ENCODE measurements around the gene GJB3. TPM values are rescaled to one million over a fixed set of nuclear protein-coding genes. Genes with fewer than 3 reads are reported as not detected.

Gene GJB3
- total RNA-seq, 1 experiment from 2014 or later, result 0.31 TPM

- peaks cover 16% of the 10 kb centered on the region for H3K27me3 ChIP-seq (ENCODE audit: control insufficient read depth, insufficient read depth, low read length)
- H3K4me3 ChIP-seq (ENCODE audit: insufficient read depth, low read depth, low read length), result no peak overlapping the region
- DNase-seq, result peak; percentile 90
- H3K36me3 ChIP-seq (replicated peaks; ENCODE audit: control insufficient read depth, insufficient read depth, low read length), result no peaks in the 10 kb centered on the region
Observed at GRCh38 chr1:34786521-34787325, 5.7 kb downstream of the GJB3 start.

GRCh38 chr1:34787461-34788420 lies 6.7 kb downstream of the GJB3 start:
- H3K27me3 ChIP-seq (ENCODE audit: control insufficient read depth, insufficient read depth, low read length), result peaks cover 15% of the 10 kb centered on the region
- H3K4me3 ChIP-seq (ENCODE audit: insufficient read depth, low read depth, low read length), result no peak overlapping the region
- DNase-seq, result peak; percentile 68
- H3K36me3 ChIP-seq (replicated peaks; ENCODE audit: control insufficient read depth, insufficient read depth, low read length), result no peaks in the 10 kb centered on the region

GRCh38 chr1:34790985-34791384 lies 10.0 kb downstream of the GJB3 start:
- peaks cover 22% of the 10 kb centered on the region for H3K27me3 ChIP-seq (ENCODE audit: control insufficient read depth, insufficient read depth, low read length)

GRCh38 chr1:34792424-34792823 lies 11.4 kb downstream of the GJB3 start:
- peak overlapping the region; percentile 48 for H3K4me3 ChIP-seq (ENCODE audit: insufficient read depth, low read depth, low read length)
- no peaks in the 10 kb centered on the region for H3K36me3 ChIP-seq (replicated peaks; ENCODE audit: control insufficient read depth, insufficient read depth, low read length)
- no peak for DNase-seq
- H3K27me3 ChIP-seq (ENCODE audit: control insufficient read depth, insufficient read depth, low read length), result peaks cover 22% of the 10 kb centered on the region

More at GRCh38 chr1:34790985-34791384, 10.0 kb downstream of the GJB3 start:
- no peaks in the 10 kb centered on the region for H3K36me3 ChIP-seq (replicated peaks; ENCODE audit: control insufficient read depth, insufficient read depth, low read length)
- DNase-seq, result no peak
- no peak overlapping the region for H3K4me3 ChIP-seq (ENCODE audit: insufficient read depth, low read depth, low read length)

- peak; percentile 83 for DNase-seq
- Histone ChIP-seq H3K36me3 (replicated peaks; ENCODE audit: control insufficient read depth, insufficient read depth, low read length) (no peaks in the 10 kb centered on the region), H3K27me3 (ENCODE audit: control insufficient read depth, insufficient read depth, low read length) (peaks cover 22% of the 10 kb centered on the region), H3K4me3 (ENCODE audit: insufficient read depth, low read depth, low read length) (peak within 1 kb of the TSS; percentile 48)
Observed at GRCh38 chr1:34792868-34793727, 12.1 kb downstream of the GJB3 start, which contains the start of gene GJA4. Gene GJA4, plus strand, starts transcription at chr1:34792999. Its CDS starts 1,215 bp downstream, at chr1:34794214.

GRCh38 chr1:34794001-34794789 lies 13.2 kb downstream of the GJB3 start:
- Histone ChIP-seq H3K36me3 (replicated peaks; ENCODE audit: control insufficient read depth, insufficient read depth, low read length) (no peaks in the 10 kb centered on the region), H3K4me3 (ENCODE audit: insufficient read depth, low read depth, low read length) (no peak overlapping the region), H3K27me3 (ENCODE audit: control insufficient read depth, insufficient read depth, low read length) (peaks cover 22% of the 10 kb centered on the region)
- DNase-seq, result no peak

GRCh38 chr1:34794790-34795180 lies 13.8 kb downstream of the GJB3 start:
- Histone ChIP-seq H3K27me3 (ENCODE audit: control insufficient read depth, insufficient read depth, low read length) (peaks cover 22% of the 10 kb centered on the region), H3K36me3 (replicated peaks; ENCODE audit: control insufficient read depth, insufficient read depth, low read length) (no peaks in the 10 kb centered on the region), H3K4me3 (ENCODE audit: insufficient read depth, low read depth, low read length) (no peak overlapping the region)
- no peak for DNase-seq

- Histone ChIP-seq H3K36me3 (replicated peaks; ENCODE audit: control insufficient read depth, insufficient read depth, low read length) (no peaks in the 10 kb centered on the region), H3K27me3 (ENCODE audit: control insufficient read depth, insufficient read depth, low read length) (peaks cover 22% of the 10 kb centered on the region), H3K4me3 (ENCODE audit: insufficient read depth, low read depth, low read length) (no peak overlapping the region)
- no peak for DNase-seq
Observed at GRCh38 chr1:34795916-34796315, 14.9 kb downstream of the GJB3 start.

- Histone ChIP-seq H3K36me3 (replicated peaks; ENCODE audit: control insufficient read depth, insufficient read depth, low read length) (no peaks in the 10 kb centered on the region), H3K4me3 (ENCODE audit: insufficient read depth, low read depth, low read length) (no peak overlapping the region), H3K27me3 (ENCODE audit: control insufficient read depth, insufficient read depth, low read length) (peaks cover 18% of the 10 kb centered on the region)
- no peak for DNase-seq
Observed at GRCh38 chr1:34796990-34797389, 16.0 kb downstream of the GJB3 start.

- no peak for DNase-seq
- Histone ChIP-seq H3K27me3 (ENCODE audit: control insufficient read depth, insufficient read depth, low read length) (no peaks in the 10 kb centered on the region; the same call in 1 of the 2 replicates), H3K36me3 (replicated peaks; ENCODE audit: control insufficient read depth, insufficient read depth, low read length) (no peaks in the 10 kb centered on the region), H3K4me3 (ENCODE audit: insufficient read depth, low read depth, low read length) (no peak overlapping the region)
Observed at GRCh38 chr1:34800214-34800613, 19.2 kb downstream of the GJB3 start.

GRCh38 chr1:34803770-34804169 lies 22.8 kb downstream of the GJB3 start:
- no peaks in the 10 kb centered on the region for H3K36me3 ChIP-seq (replicated peaks; ENCODE audit: control insufficient read depth, insufficient read depth, low read length)
- DNase-seq, result no peak
- no peaks in the 10 kb centered on the region for H3K27me3 ChIP-seq (ENCODE audit: control insufficient read depth, insufficient read depth, low read length)
- no peak overlapping the region for H3K4me3 ChIP-seq (ENCODE audit: insufficient read depth, low read depth, low read length)

GRCh38 chr1:34806396-34806795 lies 25.4 kb downstream of the GJB3 start:
- Histone ChIP-seq H3K27me3 (ENCODE audit: control insufficient read depth, insufficient read depth, low read length) (no peaks in the 10 kb centered on the region), H3K36me3 (replicated peaks; ENCODE audit: control insufficient read depth, insufficient read depth, low read length) (no peaks in the 10 kb centered on the region), H3K4me3 (ENCODE audit: insufficient read depth, low read depth, low read length) (no peak overlapping the region)
- no peak for DNase-seq

- Histone ChIP-seq H3K36me3 (replicated peaks; ENCODE audit: control insufficient read depth, insufficient read depth, low read length) (no peaks in the 10 kb centered on the region), H3K27me3 (ENCODE audit: control insufficient read depth, insufficient read depth, low read length) (no peaks in the 10 kb centered on the region), H3K4me3 (ENCODE audit: insufficient read depth, low read depth, low read length) (no peak overlapping the region)
- no peak for DNase-seq
Observed at GRCh38 chr1:34808051-34808810, 27.2 kb downstream of the GJB3 start.

Measured in H7 (cell line).